ENCODE results near the gene PIP5K1A. TPM values are rescaled to one million over a fixed set of nuclear protein-coding genes. Genes with fewer than 3 reads are reported as not detected.

The PIP5K1A gene
- total RNA-seq, 2 donors from 2014 or later: 35.6 to 41.8 TPM

DNA sequence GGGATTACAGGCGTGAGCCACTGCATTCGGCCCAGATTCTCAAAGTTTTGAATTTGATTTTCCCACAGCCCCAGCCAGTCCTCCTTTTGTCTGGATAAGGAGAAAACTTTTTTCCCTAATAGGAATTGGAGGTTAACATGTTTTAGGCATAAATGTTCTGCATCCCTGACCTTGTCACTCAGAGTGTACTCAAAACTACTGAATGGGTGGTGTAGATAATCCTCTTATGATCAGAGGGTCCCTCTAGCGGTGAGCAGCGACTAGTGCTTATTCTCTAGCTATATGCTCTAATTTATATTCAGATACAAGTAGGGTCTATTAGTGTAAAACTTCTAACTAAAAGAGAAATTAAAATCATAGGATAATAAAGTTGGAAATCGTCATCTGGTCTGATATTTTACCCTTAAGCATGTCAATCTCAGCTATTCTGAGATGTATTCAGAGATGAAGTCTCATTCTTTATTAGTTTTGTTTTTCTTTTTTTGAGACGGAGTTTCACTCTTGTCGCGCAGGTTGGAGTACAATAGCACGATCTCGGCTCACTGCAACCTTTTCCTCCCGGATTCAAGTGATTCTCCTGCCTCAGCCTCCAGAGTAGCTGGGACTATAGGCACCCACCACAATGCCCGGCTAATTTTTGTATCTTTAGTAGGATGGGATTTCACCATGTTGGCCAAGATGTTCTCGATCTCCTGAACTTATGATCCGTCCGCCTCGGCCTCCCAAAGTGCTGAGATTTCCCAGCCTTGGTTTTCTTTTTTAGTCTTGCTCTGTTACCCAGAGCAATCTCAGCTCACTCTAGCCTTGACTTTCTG, 53.5 kb downstream of the PIP5K1A start:
- no peaks in the 10 kb centered on the region for H3K9me3 ChIP-seq
- TF ChIP-seq, protein P1, sequence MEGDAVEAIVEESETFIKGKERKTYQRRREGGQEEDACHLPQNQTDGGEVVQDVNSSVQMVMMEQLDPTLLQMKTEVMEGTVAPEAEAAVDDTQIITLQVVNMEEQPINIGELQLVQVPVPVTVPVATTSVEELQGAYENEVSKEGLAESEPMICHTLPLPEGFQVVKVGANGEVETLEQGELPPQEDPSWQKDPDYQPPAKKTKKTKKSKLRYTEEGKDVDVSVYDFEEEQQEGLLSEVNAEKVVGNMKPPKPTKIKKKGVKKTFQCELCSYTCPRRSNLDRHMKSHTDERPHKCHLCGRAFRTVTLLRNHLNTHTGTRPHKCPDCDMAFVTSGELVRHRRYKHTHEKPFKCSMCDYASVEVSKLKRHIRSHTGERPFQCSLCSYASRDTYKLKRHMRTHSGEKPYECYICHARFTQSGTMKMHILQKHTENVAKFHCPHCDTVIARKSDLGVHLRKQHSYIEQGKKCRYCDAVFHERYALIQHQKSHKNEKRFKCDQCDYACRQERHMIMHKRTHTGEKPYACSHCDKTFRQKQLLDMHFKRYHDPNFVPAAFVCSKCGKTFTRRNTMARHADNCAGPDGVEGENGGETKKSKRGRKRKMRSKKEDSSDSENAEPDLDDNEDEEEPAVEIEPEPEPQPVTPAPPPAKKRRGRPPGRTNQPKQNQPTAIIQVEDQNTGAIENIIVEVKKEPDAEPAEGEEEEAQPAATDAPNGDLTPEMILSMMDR (IDR thresholded peaks at IDR 0.05): peak; percentile 58 to 83
- H3K4me1 ChIP-seq: peaks cover 0 to 12% of the 10 kb centered on the region in 2 donors

DNA sequence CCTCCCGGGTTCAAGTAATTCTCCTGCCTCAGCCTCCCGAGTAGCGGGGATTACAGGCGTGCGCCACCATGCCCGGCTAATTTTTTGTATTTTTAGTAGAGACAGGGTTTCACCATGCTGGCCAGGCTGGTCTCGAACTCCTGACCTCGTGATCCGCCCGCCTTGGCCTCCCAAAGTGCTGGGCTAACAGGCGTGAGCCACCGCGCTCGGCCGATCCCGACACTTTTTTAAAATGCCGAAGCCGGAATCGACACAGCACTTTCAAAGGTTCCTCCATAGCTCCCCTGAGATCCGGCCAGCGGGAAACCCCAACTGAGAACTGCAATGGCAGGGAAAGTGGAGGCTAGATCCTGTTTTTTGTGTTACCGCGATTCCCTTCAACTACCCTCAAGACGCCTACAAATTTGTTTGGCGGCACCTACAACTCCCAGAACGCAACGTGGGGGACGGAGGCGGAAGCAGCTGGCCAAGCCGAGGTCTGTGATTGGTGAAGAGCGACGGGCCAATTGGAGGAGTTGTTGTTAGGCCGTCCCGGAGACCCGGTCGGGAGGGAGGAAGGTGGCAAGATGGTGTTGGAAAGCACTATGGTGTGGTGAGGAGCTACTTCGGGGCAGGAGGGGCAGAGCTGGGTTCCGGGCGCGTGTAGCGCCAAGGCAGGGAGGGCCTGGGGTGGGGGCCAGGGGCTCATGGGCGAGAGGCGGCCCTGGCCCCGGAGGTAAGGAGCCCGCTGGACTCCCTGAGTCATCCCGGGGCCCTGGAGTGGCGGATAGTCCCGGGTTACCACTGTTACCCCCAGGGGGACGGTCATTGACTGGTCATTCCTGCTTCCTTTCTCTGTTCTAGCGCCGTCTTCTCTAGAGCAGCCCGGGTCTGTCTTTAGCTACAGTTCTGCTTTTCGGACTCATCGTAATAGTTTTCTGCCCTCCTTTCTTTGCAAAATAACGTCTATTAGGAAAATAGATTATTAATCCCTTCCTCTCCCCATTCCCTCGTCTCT, 56.2 kb downstream of the PIP5K1A start, which contains the start of gene PSMD4:
Gene PSMD4 (plus strand): TSS at position 518 of the 997 bp plus-strand sequence. CDS start 49 bp downstream, at position 567.
- Histone ChIP-seq H3K36me3 (peaks cover 3% of the 10 kb centered on the region), H3K9me3 (no peaks in the 10 kb centered on the region), H3K27ac (peak within 1 kb of the TSS; percentile 91), H3K4me1 (peaks cover 0 to 12% of the 10 kb centered on the region in 2 donors), H3K27me3 (no peaks in the 10 kb centered on the region), H3K4me3 (peak within 1 kb of the TSS; percentile 84 to 96)
- peak; percentile 97 for DNase-seq (ENCODE audit: low spot score)
- TF ChIP-seq, protein P1 (IDR thresholded peaks at IDR 0.05): no peak

More for the DNA sequence above, 53.5 kb downstream of the PIP5K1A start:
- no peaks in the 10 kb centered on the region for H3K27me3 ChIP-seq
- no peak overlapping the region for H3K4me3 ChIP-seq
- peaks cover 29% of the 10 kb centered on the region for H3K36me3 ChIP-seq
- no peak overlapping the region for H3K27ac ChIP-seq
- DNase-seq (ENCODE audit: low spot score): peak; percentile 66

DNA sequence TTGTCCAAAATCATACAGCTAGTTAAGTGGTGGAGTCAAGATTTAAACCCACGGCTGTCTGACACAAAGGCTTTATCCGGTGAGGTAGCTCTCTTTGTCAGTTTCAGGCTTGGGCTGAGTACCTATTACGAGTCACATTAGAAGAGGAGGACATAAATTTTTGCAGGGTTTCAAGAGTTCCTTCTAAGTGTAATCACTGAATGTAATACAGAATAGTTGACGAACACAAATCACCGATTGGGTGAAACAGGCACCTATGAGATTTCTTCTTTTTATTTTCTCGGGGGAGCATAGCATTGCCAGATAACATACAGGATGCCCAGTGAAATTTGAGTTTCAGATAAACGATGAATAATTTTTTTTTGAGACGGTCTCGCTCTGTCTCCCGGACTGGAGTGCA, 57.0 kb downstream of the PIP5K1A start:
- Histone ChIP-seq H3K36me3 (no peaks in the 10 kb centered on the region), H3K9me3 (no peaks in the 10 kb centered on the region), H3K4me3 (peak overlapping the region; percentile 84 to 96), H3K4me1 (peaks cover 0 to 12% of the 10 kb centered on the region in 2 donors), H3K27me3 (no peaks in the 10 kb centered on the region), H3K27ac (peak overlapping the region; percentile 91)
- TF ChIP-seq, protein P1 (IDR thresholded peaks at IDR 0.05): no peak
- DNase-seq (ENCODE audit: low spot score): no peak

DNA sequence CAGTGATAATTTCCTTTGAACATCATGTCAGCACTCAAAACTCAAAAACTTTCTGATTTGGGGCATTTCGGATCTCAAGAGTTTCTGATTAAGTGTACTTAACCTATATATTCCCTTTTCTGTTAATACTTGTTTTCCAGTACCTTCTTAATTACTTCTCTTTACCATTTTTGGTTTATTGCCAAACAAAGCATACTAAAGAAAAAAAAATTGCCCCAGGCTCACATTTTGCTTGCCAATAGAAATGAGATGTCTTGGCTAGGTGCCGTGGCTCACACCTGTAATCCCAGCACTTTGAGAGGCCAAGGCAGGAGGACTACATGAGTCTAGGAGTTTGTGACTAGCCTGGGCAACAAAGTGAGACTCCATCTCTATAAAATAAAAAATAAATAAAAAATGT, 61.0 kb downstream of the PIP5K1A start:
- DNase-seq (ENCODE audit: low spot score): no peak

More for the DNA sequence above, 61.0 kb downstream of the PIP5K1A start:
- Histone ChIP-seq H3K27ac (no peak overlapping the region), H3K4me1 (peaks cover 0 to 12% of the 10 kb centered on the region in 2 donors), H3K36me3 (peaks cover 23% of the 10 kb centered on the region), H3K9me3 (no peaks in the 10 kb centered on the region), H3K27me3 (no peaks in the 10 kb centered on the region), H3K4me3 (no peak overlapping the region)
- TF ChIP-seq, protein P1 (IDR thresholded peaks at IDR 0.05): no peak
